Endodermal cell (in vitro differentiated cells): Measurements from ENCODE around the gene FRYL. TPM values are rescaled to one million over a fixed set of nuclear protein-coding genes. Genes with fewer than 3 reads are reported as not detected.
"Not testable (repeated sequence)": the region's sequence is repeated elsewhere in the genome, so short reads cannot be mapped to it uniquely, and the experiment has no call there.

ENCODE experiments used
- DNase-seq: peaks from one replicate; pipeline ENCODE4 v3.0.0-alpha.2; 2017
- H3K27ac ChIP-seq: 2 replicates; pipeline ENCODE4 v1.5.1; 2013; ENCODE audit warnings: mild to moderate bottlenecking, low read depth, low read length, moderate library complexity
- H3K27me3 ChIP-seq: 2 replicates; pipeline ENCODE4 v1.6.1; 2013; ENCODE audit warnings: mild to moderate bottlenecking, low read length, moderate library complexity; ENCODE audit not compliant: insufficient read depth, control insufficient read depth, poor library complexity, severe bottlenecking
- H3K36me3 ChIP-seq: 2 replicates; pipeline ENCODE4 v1.7.0; 2013; ENCODE audit warnings: mild to moderate bottlenecking, low read length, moderate library complexity; ENCODE audit not compliant: control insufficient read depth, insufficient read depth
- H3K4me1 ChIP-seq: one replicate; pipeline ENCODE4 v1.7.0; 2013; ENCODE audit warnings: low read length; ENCODE audit not compliant: control insufficient read depth, insufficient read depth
- H3K4me3 ChIP-seq: 2 replicates; pipeline ENCODE4 v1.5.1; 2013; ENCODE audit warnings: mild to moderate bottlenecking, low read length, moderate library complexity
- H3K9ac ChIP-seq: 2 replicates; pipeline ENCODE4 v1.6.1; 2013; ENCODE audit warnings: mild to moderate bottlenecking, low read length, moderate library complexity; ENCODE audit not compliant: poor library complexity, severe bottlenecking; ENCODE audit errors: extremely low read depth
- H3K9me3 ChIP-seq: 2 replicates; pipeline ENCODE4 v1.6.1; 2013; ENCODE audit warnings: mild to moderate bottlenecking, low read length, moderate library complexity; ENCODE audit not compliant: control insufficient read depth
- H3K27ac Mint-ChIP-seq: 2 replicates; pipeline ENCODE4 v1.8.0; 2020; ENCODE audit warnings: mixed read lengths
- H3K27me3 Mint-ChIP-seq: 2 replicates; pipeline ENCODE4 v1.8.0; 2021; ENCODE audit warnings: mild to moderate bottlenecking, mixed read lengths; ENCODE audit not compliant: insufficient read depth
- H3K36me3 Mint-ChIP-seq: 2 replicates; pipeline ENCODE4 v1.8.0; 2020; ENCODE audit warnings: low read depth, mixed read lengths
- H3K4me1 Mint-ChIP-seq: 2 replicates; pipeline ENCODE4 v1.8.0; 2020; ENCODE audit warnings: mixed read lengths
- H3K4me3 Mint-ChIP-seq: 2 replicates; pipeline ENCODE4 v1.8.0; 2020; ENCODE audit warnings: mild to moderate bottlenecking, moderate library complexity, mixed read lengths
- H3K9me3 Mint-ChIP-seq: 2 replicates; pipeline ENCODE4 v1.8.0; 2020; ENCODE audit warnings: mild to moderate bottlenecking, mixed read lengths
- WGBS, 2 experiments: methylation state at CpG; one replicate each; pipeline versions ENCODE4 v1.1.5 to v1.1.7; 2013; ENCODE audit warnings: missing lambda C conversion rate in 2 of 2, mixed read lengths in 1 of 2; ENCODE audit not compliant: insufficient coverage in 1 of 2, insufficient read length in 1 of 2; 5-methylcytosine and 5-hydroxymethylcytosine counted together
- total RNA-seq, 2 donors: library from RNA; stranded (reverse); fragmentation: NEBNext Ultra II Directional in 1 of 2; extraction: Animal tissue kit (Norgen Biotek cat#: 25700) in 1 of 2; gene quantifications; 2 replicates in 1 of 2; 3 replicates in 1 of 2; pipeline ENCODE4 v1.2.1, GENCODE V29; 2021
- TF ChIP-seq, protein P1 (sequence below): fragments of 200-600 bp; sonication (generic); conservative IDR thresholded peaks from 2 replicates; pipeline ENCODE4 v1.5.0; 2021; ENCODE audit warnings: antibody characterized with exemption, mild to moderate bottlenecking

Gene FRYL
- total RNA-seq, 2 donors from 2014 or later: 56.5 to 62.6 TPM

DNA sequence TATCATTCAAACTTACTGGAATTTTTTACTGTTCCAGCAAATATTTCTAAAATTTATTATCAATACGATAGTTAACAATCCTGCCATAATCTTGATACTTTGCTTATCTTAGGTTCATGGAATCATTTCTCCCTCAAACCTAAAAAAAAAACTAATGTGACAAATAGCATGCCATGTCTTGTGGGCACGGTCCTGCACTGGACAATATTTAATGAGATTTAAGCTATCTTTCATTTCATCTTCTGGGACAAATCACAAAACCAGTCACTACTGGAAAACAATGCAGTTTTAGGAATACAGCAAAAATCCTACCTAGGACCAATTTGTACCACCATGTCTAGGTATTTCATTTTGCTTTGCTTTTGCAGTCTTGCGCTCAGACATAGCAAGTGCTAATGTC is 93.7 kb downstream of the FRYL start:
- H3K36me3 ChIP-seq: no peaks in the 10 kb centered on the region
- H3K4me1 ChIP-seq: peaks cover 4% of the 10 kb centered on the region
- H3K27ac ChIP-seq: no peak overlapping the region
- peaks cover 40% of the 10 kb centered on the region for H3K4me1 Mint-ChIP-seq
- no peaks in the 10 kb centered on the region for H3K27me3 ChIP-seq
- H3K27me3 Mint-ChIP-seq: no peaks in the 10 kb centered on the region
- H3K9me3 Mint-ChIP-seq: no peaks in the 10 kb centered on the region
- no peak for DNase-seq
- no peak overlapping the region for H3K4me3 Mint-ChIP-seq
- no peak overlapping the region for H3K9ac ChIP-seq
- H3K36me3 Mint-ChIP-seq: peaks cover 13% of the 10 kb centered on the region
- WGBS, 2 experiments: 97 to 100% methylated on average over 2 to 3 of the region's 3 CpGs
- no peak overlapping the region for H3K4me3 ChIP-seq
- TF ChIP-seq, protein P1, sequence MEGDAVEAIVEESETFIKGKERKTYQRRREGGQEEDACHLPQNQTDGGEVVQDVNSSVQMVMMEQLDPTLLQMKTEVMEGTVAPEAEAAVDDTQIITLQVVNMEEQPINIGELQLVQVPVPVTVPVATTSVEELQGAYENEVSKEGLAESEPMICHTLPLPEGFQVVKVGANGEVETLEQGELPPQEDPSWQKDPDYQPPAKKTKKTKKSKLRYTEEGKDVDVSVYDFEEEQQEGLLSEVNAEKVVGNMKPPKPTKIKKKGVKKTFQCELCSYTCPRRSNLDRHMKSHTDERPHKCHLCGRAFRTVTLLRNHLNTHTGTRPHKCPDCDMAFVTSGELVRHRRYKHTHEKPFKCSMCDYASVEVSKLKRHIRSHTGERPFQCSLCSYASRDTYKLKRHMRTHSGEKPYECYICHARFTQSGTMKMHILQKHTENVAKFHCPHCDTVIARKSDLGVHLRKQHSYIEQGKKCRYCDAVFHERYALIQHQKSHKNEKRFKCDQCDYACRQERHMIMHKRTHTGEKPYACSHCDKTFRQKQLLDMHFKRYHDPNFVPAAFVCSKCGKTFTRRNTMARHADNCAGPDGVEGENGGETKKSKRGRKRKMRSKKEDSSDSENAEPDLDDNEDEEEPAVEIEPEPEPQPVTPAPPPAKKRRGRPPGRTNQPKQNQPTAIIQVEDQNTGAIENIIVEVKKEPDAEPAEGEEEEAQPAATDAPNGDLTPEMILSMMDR: no peak
- H3K9me3 ChIP-seq: no peaks in the 10 kb centered on the region
- H3K27ac Mint-ChIP-seq: no peak overlapping the region

DNA sequence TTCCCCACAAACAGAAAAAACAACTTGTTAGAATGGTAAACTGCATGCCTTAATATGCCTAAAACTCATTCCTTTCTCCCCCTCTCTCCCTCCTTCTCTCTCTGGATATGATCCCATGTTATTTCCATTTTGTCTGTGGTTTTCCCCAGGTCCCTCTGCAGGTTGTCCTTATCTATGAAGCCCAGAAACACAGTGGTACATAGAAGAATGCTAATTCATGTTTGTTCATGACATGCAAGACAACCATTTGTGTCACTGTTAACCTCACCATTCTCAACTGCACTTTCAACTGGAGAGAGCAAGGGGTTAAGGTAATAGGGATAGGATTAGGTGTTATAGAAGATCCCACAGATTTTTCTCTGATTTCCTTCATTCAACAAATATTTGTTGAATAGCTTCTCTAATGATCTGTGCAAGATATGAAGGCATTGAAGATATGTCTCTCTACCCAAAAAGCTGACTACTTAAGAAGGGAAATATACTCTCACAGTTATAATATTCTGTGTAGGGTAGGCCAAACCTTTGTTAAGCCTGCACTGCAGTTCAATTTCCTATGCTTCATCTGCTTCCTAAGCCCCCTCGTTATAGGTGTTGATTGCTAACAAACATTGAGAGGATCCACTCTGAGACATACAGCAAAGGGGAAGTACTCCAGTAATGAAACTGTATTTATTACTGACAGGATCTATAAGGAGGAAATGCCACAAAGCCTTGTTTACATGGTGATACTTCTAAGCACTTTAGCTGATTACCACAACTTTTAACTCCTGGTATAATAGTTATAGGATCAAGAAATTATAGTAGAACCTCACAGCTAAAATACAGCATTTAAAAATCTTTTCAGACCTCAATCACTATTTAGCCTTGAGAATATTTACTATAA is 96.1 kb downstream of the FRYL start:
- H3K36me3 Mint-ChIP-seq: peaks cover 13% of the 10 kb centered on the region
- WGBS, 2 experiments: 55% methylated on average over 1 of the region's 1 CpG; no CpG with 5 or more reads in 1 of the 2 experiments
- Histone ChIP-seq H3K27me3 (no peaks in the 10 kb centered on the region), H3K9me3 (no peaks in the 10 kb centered on the region), H3K4me1 (peaks cover 4% of the 10 kb centered on the region), H3K27ac (no peak overlapping the region), H3K36me3 (no peaks in the 10 kb centered on the region), H3K9ac (no peak overlapping the region), H3K4me3 (no peak overlapping the region)
- H3K27me3 Mint-ChIP-seq: no peaks in the 10 kb centered on the region
- no peak overlapping the region for H3K4me3 Mint-ChIP-seq
- H3K27ac Mint-ChIP-seq: peak overlapping the region; percentile 79
- no peaks in the 10 kb centered on the region for H3K9me3 Mint-ChIP-seq
- TF ChIP-seq, protein P1: no peak
- DNase-seq: no peak
- H3K4me1 Mint-ChIP-seq: peaks cover 40% of the 10 kb centered on the region

DNA sequence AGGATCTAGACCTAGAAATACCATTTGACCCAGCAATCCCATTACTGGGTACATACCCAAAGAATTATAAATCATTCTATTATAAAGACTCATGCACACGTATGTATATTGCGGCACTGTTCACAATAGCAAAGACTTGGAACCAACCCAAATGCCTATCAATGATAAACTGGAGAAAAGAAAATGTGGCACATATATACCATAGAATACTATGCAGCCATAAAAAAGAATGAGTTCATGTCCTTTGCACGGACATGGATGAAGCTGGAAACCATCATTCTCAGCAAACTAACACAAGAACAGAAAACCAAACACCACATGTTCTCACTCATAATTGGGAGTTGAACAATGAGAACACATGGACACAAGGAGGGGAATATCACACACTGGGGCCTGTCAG is 97.2 kb downstream of the FRYL start:
- not testable (repeated sequence) for H3K9me3 ChIP-seq, H3K27me3 ChIP-seq, H3K4me3 ChIP-seq, H3K4me1 ChIP-seq, H3K9me3 Mint-ChIP-seq, H3K27ac Mint-ChIP-seq, H3K27me3 Mint-ChIP-seq, DNase-seq, H3K9ac ChIP-seq, H3K4me3 Mint-ChIP-seq, H3K27ac ChIP-seq, H3K36me3 ChIP-seq
- H3K36me3 Mint-ChIP-seq: peaks cover 15% of the 10 kb centered on the region
- 94% methylated on average over 2 of the region's 3 CpGs; no CpG with 5 or more reads in 1 of the 2 experiments for WGBS, 2 experiments
- H3K4me1 Mint-ChIP-seq: peaks cover 37% of the 10 kb centered on the region
